ENCODE data around the gene GRIP2. TPM values are rescaled to one million over a fixed set of nuclear protein-coding genes. Genes with fewer than 3 reads are reported as not detected.

The GRIP2 gene
- total RNA-seq, 1 donor: not detected

DNA sequence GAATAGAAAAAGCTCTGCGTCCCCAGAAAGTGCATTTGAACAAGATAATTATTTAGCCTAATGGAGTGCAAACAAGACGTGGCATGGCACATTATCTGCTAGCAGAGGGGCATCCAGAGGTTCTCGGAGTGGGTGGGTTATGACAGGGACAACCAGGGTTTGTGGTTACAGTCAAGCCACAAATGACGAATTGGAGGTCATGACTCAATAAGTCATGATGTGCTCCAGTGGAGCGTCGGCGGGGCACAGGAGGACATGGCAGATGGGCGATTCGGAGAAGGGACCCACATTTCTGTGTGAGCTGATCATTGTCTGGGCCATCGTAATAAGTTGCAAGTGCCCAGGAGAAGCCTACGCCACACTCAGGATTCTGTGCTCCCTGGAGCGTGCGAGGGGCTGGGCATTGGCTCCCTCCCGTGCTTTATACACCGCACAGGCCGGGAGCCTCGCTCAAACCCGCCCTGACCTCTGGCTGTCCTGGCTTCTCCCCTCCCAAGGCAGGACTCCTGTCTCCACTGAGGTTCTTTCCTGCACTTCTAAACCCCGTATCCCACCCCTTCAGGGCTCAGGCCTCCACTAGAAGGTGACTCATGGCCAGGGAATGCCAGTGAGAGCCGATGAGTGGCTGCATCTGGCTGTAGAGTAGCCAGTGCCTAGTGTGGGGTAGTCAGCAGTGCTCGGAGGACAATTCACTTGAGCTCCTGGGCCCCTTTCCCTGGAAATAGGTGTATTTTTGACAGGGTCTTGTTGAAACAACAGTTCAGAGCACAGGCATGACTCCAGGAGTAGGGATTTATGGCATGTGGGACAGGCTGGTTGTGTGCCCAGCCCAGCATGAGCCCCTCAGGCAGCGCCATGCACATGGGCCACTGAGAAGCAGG, 67.4 kb downstream of the GRIP2 start:
- H3K4me3 ChIP-seq (ENCODE audit: low read length): no peak overlapping the region
- H3K27me3 ChIP-seq (ENCODE audit: insufficient read depth, low read length): no peaks in the 10 kb centered on the region
- H3K9me3 ChIP-seq (ENCODE audit: low read depth, low read length): no peaks in the 10 kb centered on the region
- H3K4me1 ChIP-seq (ENCODE audit: insufficient read depth, low read length): no peaks in the 10 kb centered on the region

DNA sequence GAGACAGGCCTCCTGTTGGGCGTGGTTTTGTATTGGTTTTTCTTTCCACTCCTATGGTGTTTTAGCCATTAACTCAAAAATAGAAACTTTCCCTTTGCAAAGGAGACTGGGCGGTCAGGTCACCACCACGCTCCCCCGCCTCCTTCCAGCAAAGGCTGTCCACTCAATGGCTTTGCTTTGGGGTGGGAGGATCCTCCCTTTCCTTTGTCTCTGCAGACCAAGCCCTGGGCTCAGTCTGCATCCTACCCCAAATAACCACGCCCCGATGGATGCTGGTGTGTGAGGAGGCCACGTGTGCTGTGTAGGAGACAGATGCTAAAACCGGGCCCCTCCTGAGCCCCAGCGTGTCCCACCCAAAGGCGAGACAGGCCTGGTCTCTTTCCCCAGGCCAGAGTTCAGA, 68.5 kb downstream of the GRIP2 start:
- Histone ChIP-seq H3K4me1 (ENCODE audit: insufficient read depth, low read length) (no peaks in the 10 kb centered on the region), H3K27me3 (ENCODE audit: insufficient read depth, low read length) (no peaks in the 10 kb centered on the region), H3K9me3 (ENCODE audit: low read depth, low read length) (no peaks in the 10 kb centered on the region), H3K4me3 (ENCODE audit: low read length) (no peak overlapping the region)

DNA sequence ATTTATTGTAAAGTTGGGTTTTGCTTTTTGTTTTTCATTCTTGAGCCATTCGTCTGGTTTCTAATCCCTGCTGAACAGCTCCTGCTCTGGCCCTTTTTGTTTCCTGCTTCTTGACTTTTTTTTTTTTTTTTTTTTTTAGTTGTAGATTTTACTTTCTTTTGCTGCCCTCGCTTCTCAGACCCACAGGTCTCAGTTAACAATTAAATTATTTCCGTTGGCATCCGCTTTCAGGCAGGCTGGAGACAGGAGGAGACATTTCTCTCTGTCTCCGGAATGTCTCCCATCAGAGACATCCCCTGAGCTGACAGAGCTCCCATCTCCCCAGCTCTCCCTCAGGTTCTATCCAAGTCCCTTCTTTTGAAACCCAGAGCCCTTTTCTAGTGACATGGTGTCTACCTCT, 69.1 kb downstream of the GRIP2 start:
- H3K27me3 ChIP-seq (ENCODE audit: insufficient read depth, low read length): no peaks in the 10 kb centered on the region

DNA sequence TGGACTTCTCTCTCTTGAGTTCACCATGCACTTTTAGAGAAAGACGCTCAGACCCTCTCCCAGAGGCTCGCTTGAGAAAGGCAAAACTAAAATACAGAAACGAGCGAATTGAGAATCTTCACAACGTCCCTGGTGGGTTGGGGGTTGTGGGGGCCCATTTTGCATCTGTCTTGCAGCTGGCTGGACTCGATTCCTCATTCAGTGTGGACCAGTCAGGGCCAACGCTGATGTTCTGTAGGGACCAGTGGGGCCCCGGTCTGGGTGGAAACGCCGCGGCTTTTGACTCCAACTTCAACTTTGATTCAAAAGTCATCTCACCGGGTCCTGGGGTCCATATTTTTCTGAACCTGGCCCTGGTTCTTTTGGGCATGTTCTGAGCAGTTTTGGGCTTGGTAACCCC, 69.7 kb downstream of the GRIP2 start:
- Histone ChIP-seq H3K9me3 (ENCODE audit: low read depth, low read length) (no peaks in the 10 kb centered on the region), H3K4me1 (ENCODE audit: insufficient read depth, low read length) (no peaks in the 10 kb centered on the region), H3K4me3 (ENCODE audit: low read length) (no peak overlapping the region), H3K27me3 (ENCODE audit: insufficient read depth, low read length) (no peaks in the 10 kb centered on the region)

More for the DNA sequence above, 69.1 kb downstream of the GRIP2 start:
- no peaks in the 10 kb centered on the region for H3K4me1 ChIP-seq (ENCODE audit: insufficient read depth, low read length)
- H3K9me3 ChIP-seq (ENCODE audit: low read depth, low read length): no peaks in the 10 kb centered on the region
- H3K4me3 ChIP-seq (ENCODE audit: low read length): no peak overlapping the region

DNA sequence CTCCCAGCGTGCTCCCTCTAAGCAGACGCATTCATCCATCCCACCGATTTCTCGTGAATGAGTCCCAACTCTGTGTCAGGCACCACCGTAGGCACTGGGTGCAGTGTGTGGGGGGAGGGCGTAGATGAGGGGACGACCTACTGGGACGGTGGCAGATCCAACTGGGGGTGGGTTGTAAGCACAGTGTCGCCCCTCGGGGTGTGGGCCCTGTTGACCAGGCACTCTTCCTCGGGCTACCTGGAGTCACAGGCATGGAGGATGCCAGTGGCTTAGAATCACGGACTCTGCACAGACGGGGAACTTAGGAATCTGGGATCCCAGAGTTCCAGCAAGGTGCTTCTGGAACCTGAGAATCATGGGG, 71.5 kb downstream of the GRIP2 start:
- no peaks in the 10 kb centered on the region for H3K9me3 ChIP-seq (ENCODE audit: low read depth, low read length)
- no peak overlapping the region for H3K4me3 ChIP-seq (ENCODE audit: low read length)
- H3K27me3 ChIP-seq (ENCODE audit: insufficient read depth, low read length): no peaks in the 10 kb centered on the region

DNA sequence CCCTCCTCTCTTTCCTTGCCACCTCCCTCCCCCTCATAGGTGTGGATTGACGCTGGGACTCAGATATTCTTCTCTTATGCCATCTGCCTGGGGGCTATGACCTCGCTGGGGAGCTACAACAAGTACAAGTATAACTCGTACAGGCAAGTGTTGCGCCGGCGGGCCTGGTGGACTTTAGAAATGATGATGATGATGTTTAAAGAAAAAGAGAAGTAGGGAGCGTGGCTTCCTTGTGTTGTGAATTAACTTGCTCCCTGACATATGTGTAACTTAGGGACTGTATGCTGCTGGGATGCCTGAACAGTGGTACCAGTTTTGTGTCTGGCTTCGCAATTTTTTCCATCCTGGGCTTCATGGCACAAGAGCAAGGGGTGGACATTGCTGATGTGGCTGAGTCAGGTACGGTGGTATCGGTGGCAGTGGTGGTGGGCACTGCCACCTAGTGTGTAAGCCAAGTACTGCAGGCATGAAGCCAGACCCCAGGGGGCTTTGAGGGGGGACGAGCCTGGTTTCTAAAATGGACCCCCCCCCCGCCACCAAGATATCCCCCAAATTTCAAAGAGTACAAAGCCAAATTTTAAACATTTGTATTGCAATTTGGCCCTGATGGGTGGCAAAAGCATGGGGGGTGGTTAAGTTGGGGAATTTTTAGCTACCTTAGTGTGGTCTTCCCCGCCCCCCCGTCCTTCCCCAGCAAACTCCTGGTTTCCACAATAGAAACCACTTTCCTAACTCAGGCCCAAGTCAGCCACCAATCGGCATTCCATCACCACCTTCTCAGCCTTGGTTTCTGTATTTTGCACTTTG, 72.1 kb downstream of the GRIP2 start:
- Histone ChIP-seq H3K27me3 (ENCODE audit: insufficient read depth, low read length) (no peaks in the 10 kb centered on the region), H3K4me1 (ENCODE audit: insufficient read depth, low read length) (no peaks in the 10 kb centered on the region), H3K4me3 (ENCODE audit: low read length) (no peak overlapping the region), H3K9me3 (ENCODE audit: low read depth, low read length) (no peaks in the 10 kb centered on the region)

More for the DNA sequence above, 71.5 kb downstream of the GRIP2 start:
- no peaks in the 10 kb centered on the region for H3K4me1 ChIP-seq (ENCODE audit: insufficient read depth, low read length)

DNA sequence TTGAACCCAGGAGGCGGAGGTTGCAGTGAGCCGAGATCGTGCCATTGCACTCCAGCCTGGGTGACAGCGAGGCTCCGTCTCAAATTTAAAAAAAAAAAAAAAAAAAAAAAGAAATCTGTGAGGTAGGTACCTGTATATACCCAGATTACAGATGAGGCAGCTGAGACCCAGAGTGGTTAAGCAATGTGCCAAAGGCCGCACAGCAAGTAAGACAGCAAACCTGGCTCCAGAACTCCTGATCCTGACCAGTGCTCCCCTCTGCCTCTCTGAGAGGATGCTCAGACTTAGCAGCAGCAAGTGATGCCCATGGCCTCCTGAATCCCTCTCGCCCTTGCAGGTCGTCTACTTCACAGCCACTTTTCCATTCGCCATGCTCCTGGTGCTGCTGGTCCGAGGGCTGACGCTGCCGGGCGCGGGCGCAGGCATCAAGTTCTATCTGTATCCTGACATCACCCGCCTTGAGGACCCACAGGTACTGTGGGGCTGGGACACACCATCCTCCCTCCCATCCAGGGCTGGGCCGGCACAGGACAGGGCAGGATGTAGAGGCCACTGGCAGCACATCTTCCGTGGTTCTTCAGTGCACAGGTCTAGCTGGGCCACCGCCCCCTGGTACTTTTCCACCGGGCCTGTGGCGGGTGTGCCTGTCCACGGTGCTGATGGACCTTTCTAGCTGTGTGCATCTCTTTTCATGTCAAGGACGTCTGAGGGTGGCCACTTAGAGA, 73.8 kb downstream of the GRIP2 start:
- Histone ChIP-seq H3K27me3 (ENCODE audit: insufficient read depth, low read length) (no peaks in the 10 kb centered on the region), H3K4me1 (ENCODE audit: insufficient read depth, low read length) (no peaks in the 10 kb centered on the region), H3K4me3 (ENCODE audit: low read length) (no peak overlapping the region), H3K9me3 (ENCODE audit: low read depth, low read length) (no peaks in the 10 kb centered on the region)

DNA sequence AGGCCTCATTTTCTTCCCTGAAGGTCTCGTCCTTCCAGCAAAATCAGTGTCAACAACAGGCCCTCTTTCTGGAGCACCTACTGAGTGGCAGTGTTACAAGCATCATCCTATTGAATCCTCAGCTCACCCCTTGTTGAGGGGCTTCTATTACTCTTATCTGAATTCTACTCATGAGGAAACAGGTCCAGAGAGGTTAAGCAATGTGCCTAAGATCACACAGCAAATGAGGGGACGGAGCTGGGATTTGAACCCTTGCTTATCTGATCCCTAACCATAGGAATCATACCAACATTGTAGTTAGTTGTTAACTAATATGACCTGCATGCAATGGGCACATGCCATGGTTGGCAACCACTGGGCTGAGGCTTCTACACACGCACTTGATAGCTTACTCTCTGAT, 74.7 kb downstream of the GRIP2 start:
- H3K4me1 ChIP-seq (ENCODE audit: insufficient read depth, low read length): no peaks in the 10 kb centered on the region
- H3K27me3 ChIP-seq (ENCODE audit: insufficient read depth, low read length): no peaks in the 10 kb centered on the region
- H3K9me3 ChIP-seq (ENCODE audit: low read depth, low read length): no peaks in the 10 kb centered on the region
- H3K4me3 ChIP-seq (ENCODE audit: low read length): no peak overlapping the region

DNA sequence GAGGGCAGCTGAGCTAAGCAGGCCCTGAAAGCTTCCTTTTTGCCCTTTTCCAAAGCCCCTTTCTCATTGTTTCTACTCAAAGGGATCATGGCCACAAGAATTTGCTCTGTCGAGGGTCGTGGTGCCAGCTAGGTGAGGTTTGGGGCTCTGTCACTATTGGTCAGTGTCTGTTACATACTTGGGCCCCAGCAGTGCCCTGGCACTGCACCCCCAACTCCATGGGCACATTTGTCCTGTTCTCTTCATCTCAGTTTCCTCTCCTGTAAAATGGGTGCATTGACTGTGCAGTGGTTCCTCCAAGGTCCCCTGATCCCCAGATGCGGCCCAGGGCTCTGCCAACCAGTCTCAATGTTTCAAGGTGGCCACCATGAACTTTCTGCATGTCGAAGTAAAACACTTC, 75.6 kb downstream of the GRIP2 start:
- Histone ChIP-seq H3K4me1 (ENCODE audit: insufficient read depth, low read length) (no peaks in the 10 kb centered on the region), H3K9me3 (ENCODE audit: low read depth, low read length) (no peaks in the 10 kb centered on the region), H3K27me3 (ENCODE audit: insufficient read depth, low read length) (no peaks in the 10 kb centered on the region), H3K4me3 (ENCODE audit: low read length) (no peak overlapping the region)

DNA sequence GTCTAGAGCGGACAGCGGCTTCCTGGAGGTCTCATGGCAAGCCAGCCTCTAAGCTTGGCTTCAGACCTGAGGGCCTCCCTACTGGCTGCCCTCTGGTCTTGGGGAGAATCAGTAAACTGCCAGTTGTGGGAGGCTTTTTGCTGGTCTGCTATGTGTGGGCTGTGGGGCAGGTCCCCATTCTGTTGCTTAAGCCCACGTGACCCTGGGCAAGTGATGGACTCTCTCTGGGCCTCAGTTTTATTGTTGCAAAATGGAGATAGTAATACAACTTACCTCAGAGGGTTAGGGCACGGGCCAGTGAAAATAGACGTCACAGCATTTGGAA, 76.0 kb downstream of the GRIP2 start:
- H3K9me3 ChIP-seq (ENCODE audit: low read depth, low read length): no peaks in the 10 kb centered on the region
- H3K4me1 ChIP-seq (ENCODE audit: insufficient read depth, low read length): no peaks in the 10 kb centered on the region
- H3K4me3 ChIP-seq (ENCODE audit: low read length): no peak overlapping the region
- H3K27me3 ChIP-seq (ENCODE audit: insufficient read depth, low read length): no peaks in the 10 kb centered on the region

DNA sequence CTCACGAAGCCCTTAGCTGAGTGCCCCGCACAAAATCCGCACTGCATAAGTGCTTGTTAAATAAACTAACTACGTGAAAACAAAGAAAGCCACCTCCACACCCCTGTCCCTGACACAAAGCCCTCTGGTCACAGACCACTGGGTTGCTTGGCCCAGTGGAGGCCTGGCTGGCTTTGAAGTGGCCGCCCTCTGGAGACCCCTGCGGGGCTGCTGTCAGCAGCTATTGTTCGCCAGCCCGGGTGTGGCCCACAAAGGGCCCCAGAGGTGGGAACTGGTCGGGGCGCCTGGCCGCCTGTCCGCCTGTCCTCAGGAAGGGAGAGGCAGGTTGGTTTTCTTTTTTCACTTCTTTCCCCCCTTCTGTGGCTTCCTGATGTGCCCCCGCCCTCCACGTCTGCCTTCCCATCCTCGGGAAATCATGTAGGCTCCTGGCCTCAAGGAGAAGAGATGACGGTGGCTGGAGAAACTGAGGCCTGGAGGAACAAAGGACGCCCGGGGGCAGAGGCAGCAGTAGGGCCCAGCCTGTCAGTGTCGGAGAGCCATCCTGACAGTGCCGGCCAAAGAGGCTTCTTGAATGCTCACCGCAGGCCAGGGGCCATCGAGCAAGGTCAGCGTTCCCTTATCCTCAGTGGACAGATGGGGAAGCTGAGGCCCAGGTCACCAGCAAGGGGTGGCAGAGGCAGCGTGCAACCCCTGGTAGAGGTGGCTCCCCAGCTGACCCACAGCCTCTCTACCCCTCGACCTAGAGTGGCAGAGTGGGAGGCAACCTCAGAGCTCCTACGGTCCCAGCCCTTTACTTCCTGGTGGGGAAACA, 76.6 kb downstream of the GRIP2 start:
- H3K27me3 ChIP-seq (ENCODE audit: insufficient read depth, low read length): no peaks in the 10 kb centered on the region
- no peak overlapping the region for H3K4me3 ChIP-seq (ENCODE audit: low read length)
- H3K9me3 ChIP-seq (ENCODE audit: low read depth, low read length): no peaks in the 10 kb centered on the region
- H3K4me1 ChIP-seq (ENCODE audit: insufficient read depth, low read length): no peaks in the 10 kb centered on the region

DNA sequence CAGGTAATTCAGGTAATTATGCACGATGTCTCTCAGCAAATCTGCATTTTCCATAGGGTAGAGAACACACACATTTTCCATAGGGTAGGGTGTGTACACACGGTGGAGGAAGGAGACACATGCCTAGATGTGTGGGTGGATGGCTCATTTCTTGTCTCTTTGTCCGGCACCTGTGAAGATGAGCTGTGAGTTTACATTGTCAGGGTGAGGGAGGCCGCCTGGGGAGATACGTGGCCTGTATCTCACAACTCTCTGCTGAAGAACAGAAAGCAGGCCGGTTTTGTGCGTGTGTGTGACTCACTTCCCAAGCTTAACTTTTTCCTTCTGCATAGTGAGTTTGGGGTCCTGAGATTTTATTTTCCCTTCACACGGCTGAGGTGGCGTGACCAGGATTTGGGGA, 77.4 kb downstream of the GRIP2 start:
- Histone ChIP-seq H3K9me3 (ENCODE audit: low read depth, low read length) (no peaks in the 10 kb centered on the region), H3K4me3 (ENCODE audit: low read length) (no peak overlapping the region), H3K27me3 (ENCODE audit: insufficient read depth, low read length) (no peaks in the 10 kb centered on the region), H3K4me1 (ENCODE audit: insufficient read depth, low read length) (no peaks in the 10 kb centered on the region)

DNA sequence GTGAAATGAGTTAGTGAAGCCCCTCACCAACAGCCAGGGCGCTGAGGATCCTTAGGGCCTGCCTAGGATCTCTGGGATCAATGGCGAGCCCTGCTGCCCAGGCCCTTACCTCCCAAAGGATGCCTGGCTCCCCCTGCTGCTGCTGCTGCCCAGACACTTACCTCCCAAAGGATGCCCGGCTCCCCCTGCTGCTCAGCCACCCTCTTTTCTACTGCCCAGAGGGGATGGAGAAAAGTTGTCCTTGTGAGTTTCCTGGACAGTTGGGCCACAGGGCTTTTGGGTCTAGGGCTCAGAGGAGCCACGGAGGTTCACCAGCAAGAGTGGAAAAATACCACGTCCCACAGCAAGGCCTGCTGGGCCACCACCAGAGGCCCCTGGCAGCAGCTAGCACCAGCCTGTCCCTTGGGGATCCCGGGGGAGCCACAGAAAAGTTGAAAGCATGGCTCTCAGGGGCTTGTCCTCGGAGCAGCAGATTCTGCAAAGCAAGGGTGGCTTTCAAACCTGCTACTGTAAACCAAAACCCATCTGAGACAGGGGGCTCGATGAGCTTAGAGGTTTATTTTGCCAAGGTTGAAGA, 78.3 kb downstream of the GRIP2 start:
- Histone ChIP-seq H3K9me3 (ENCODE audit: low read depth, low read length) (no peaks in the 10 kb centered on the region), H3K4me3 (ENCODE audit: low read length) (no peak overlapping the region), H3K27me3 (ENCODE audit: insufficient read depth, low read length) (no peaks in the 10 kb centered on the region), H3K4me1 (ENCODE audit: insufficient read depth, low read length) (no peaks in the 10 kb centered on the region)

DNA sequence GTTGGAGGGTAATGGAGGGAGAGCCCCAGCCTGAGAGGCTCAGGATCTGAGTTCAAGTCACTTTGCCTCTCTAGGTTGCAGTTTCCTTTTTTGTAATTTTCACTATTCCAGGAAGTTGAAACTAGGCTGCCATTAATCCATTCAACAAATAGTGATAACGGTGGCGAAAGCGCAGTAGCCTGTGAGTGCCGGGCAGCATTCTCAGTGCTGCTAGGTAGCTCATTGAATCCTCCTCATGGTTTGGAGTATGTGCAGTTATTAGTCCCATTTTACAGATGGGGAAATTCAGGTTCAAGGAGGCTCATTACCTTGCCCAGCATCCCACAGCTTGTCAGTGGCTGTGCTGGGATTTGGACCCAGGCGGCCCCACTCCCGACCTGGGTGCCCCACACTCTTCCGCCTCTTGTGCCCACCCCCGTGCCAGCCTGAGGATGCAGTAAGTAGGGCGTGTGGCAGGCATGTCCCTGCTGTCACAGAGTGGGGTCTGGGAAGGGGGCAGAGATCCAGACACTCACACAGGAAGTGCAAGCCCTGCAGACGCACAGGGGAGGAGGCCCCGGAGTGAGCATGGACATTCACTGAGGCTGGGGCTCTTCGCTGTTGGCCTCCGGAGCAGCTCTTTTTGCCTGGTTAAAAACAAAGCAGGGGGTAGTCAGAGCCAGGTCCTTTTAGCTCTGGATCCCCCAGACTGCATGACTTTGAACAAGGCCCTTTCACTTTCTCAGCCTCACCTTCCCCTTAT, 79.0 kb downstream of the GRIP2 start:
- Histone ChIP-seq H3K27me3 (ENCODE audit: insufficient read depth, low read length) (no peaks in the 10 kb centered on the region), H3K4me3 (ENCODE audit: low read length) (no peak overlapping the region), H3K4me1 (ENCODE audit: insufficient read depth, low read length) (no peaks in the 10 kb centered on the region), H3K9me3 (ENCODE audit: low read depth, low read length) (no peaks in the 10 kb centered on the region)
